Ishikawa (cell line): ENCODE data around the gene GTF3C1.

Experiments used
- CEBPB ChIP-seq: IDR thresholded peaks from 2 replicates; pipeline ENCODE4 v1.6.1; 2012
- CREB1 ChIP-seq: IDR thresholded peaks from 2 replicates; pipeline ENCODE4 v1.6.1; 2012; ENCODE audit warnings: low read depth
- EGR1 ChIP-seq: IDR thresholded peaks from 2 replicates; pipeline ENCODE4 v1.6.1; 2012
- EP300 ChIP-seq: IDR thresholded peaks from 2 replicates; pipeline ENCODE4 v1.6.1; 2012; ENCODE audit warnings: borderline replicate concordance
- FOXM1 ChIP-seq: IDR thresholded peaks from 2 replicates; pipeline ENCODE4 v1.6.1; 2012; ENCODE audit warnings: low read depth, borderline replicate concordance
- NFIC ChIP-seq: IDR thresholded peaks from 2 replicates; pipeline ENCODE4 v1.6.1; 2012
- RAD21 ChIP-seq: IDR thresholded peaks from 2 replicates; pipeline ENCODE4 v1.6.1; 2012; ENCODE audit warnings: low read depth
- REST ChIP-seq: IDR thresholded peaks from 2 replicates; pipeline ENCODE4 v1.6.1; 2012; ENCODE audit warnings: low read depth, mild to moderate bottlenecking
- TAF1 ChIP-seq: IDR thresholded peaks from 2 replicates; pipeline ENCODE4 v1.6.1; 2012; ENCODE audit warnings: low read depth, mild to moderate bottlenecking
- TCF12 ChIP-seq: IDR thresholded peaks from 2 replicates; pipeline ENCODE4 v1.6.1; 2012; ENCODE audit warnings: low read depth
- TEAD4 ChIP-seq: IDR thresholded peaks from 2 replicates; pipeline ENCODE4 v1.6.1; 2012
- YY1 ChIP-seq: IDR thresholded peaks from 2 replicates; pipeline ENCODE4 v1.6.1; 2012; ENCODE audit warnings: low read depth
- ZBTB7A ChIP-seq: IDR thresholded peaks from 2 replicates; pipeline ENCODE4 v1.6.1; 2012; ENCODE audit warnings: low read depth
- TF ChIP-seq, protein P1 (sequence below): IDR thresholded peaks from 2 replicates; pipeline ENCODE4 v1.6.1; 2012
- TF ChIP-seq, protein P2 (sequence below): IDR thresholded peaks from 2 replicates; pipeline ENCODE4 v1.6.1; 2012

GTF3C1 gene

GRCh38 chr16:27538528-27538927 is 11.2 kb downstream of the GTF3C1 start:
- TF ChIP-seq ZBTB7A (no peak), FOXM1 (no peak), EGR1 (no peak), CEBPB (no peak), RAD21 (no peak), TCF12 (no peak), EP300 (no peak), TEAD4 (no peak)
- TF ChIP-seq, protein P1, sequence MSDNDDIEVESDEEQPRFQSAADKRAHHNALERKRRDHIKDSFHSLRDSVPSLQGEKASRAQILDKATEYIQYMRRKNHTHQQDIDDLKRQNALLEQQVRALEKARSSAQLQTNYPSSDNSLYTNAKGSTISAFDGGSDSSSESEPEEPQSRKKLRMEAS: no peak

GRCh38 chr16:27534256-27534655 is 15.5 kb downstream of the GTF3C1 start:
- TF ChIP-seq TAF1: no peak
- TF ChIP-seq TEAD4: no peak
- TF ChIP-seq, protein P1: no peak
- TF ChIP-seq ZBTB7A: no peak
- no peak for TF ChIP-seq EP300
- no peak for TF ChIP-seq TCF12
- TF ChIP-seq NFIC: no peak
- TF ChIP-seq, protein P2, sequence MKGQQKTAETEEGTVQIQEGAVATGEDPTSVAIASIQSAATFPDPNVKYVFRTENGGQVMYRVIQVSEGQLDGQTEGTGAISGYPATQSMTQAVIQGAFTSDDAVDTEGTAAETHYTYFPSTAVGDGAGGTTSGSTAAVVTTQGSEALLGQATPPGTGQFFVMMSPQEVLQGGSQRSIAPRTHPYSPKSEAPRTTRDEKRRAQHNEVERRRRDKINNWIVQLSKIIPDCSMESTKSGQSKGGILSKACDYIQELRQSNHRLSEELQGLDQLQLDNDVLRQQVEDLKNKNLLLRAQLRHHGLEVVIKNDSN: no peak
- no peak for TF ChIP-seq RAD21
- no peak for TF ChIP-seq EGR1
- TF ChIP-seq YY1: no peak
- no peak for TF ChIP-seq REST
- no peak for TF ChIP-seq CREB1
- no peak for TF ChIP-seq CEBPB

GRCh38 chr16:27531826-27532800 is 17.6 kb downstream of the GTF3C1 start:
- TF ChIP-seq FOXM1 (no peak), CEBPB (no peak), YY1 (no peak), NFIC (no peak), RAD21 (no peak), REST (no peak), TEAD4 (no peak), EGR1 (no peak), TCF12 (no peak), EP300 (no peak)
- TF ChIP-seq, protein P1: no peak
- TF ChIP-seq, protein P2: no peak

DNA sequence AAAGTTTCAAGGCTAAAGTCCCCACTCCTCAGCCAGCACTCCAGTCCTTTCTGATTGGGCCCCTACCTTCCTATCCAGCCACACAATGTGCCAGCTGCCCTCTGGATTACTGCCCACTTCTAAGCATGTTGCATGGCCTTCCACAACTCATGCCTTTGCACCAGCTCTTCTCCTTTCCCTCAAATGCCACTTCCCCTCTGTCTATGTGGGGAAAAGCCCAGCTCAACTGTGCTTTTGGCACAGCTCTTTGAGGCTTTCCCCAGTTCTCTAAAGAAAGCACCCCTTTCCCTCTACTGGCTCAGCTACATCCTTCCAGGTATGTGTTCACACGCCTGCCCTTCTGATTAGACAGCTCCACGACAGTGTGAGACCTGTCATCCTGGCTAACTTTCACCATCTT is 18.5 kb downstream of the GTF3C1 start:
- TF ChIP-seq TCF12 (no peak), RAD21 (no peak), ZBTB7A (no peak), YY1 (no peak), CREB1 (no peak)
- TF ChIP-seq, protein P2: no peak
- TF ChIP-seq, protein P1: no peak

DNA sequence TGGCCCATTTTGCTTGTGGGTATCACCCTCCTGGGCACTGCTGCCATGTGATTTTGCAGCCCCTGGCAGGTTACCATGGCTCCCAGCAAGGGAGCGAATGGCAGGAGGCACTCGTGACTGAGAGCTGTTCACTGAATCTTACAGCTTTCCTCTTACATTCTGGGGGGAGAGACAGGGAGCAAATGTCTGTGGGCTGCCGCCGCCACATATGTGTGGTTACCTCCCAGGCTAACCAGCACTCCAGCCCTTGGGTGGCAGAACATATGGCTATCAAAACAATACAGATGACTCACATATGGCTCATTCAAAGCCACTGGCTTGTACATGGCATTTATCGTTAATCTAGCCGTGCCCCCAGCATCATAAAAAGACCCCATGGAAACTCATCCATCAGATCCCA is 19.8 kb downstream of the GTF3C1 start:
- TF ChIP-seq NFIC: no peak
- TF ChIP-seq YY1: no peak
- TF ChIP-seq CEBPB: no peak
- no peak for TF ChIP-seq REST
- TF ChIP-seq TAF1: no peak
- no peak for TF ChIP-seq FOXM1
- no peak for TF ChIP-seq CREB1
- TF ChIP-seq, protein P2: no peak
- no peak for TF ChIP-seq ZBTB7A
- TF ChIP-seq, protein P1: no peak
- TF ChIP-seq TCF12: no peak
- no peak for TF ChIP-seq EGR1
- no peak for TF ChIP-seq RAD21
- no peak for TF ChIP-seq TEAD4
- TF ChIP-seq EP300: no peak
